HG02973 (cell line): ENCODE results near the gene HOXB2.

Experiments
- ATAC-seq: cut with Tn5 transposase; IDR thresholded peaks from one replicate; pipeline ENCODE4 v1.9.1; 2021; ENCODE audit warnings: moderate library complexity; ENCODE audit not compliant: unreplicated experiment

HOXB2 gene

GRCh38 chr17:48579471-48579759, 34.5 kb upstream of the HOXB2 start:
- no peak for ATAC-seq

- ATAC-seq = no peak
Observed at GRCh38 chr17:48578616-48579470, 33.9 kb upstream of the HOXB2 start.

GRCh38 chr17:48577946-48578615, 33.2 kb upstream of the HOXB2 start, which contains the start of gene HOXB4:
Gene HOXB4 (minus strand): TSS chr17:48578350. CDS start chr17:48578319, 31 bp downstream.
- no peak for ATAC-seq

- no peak for ATAC-seq
Observed at GRCh38 chr17:48577330-48577945, 32.5 kb upstream of the HOXB2 start.

- no peak for ATAC-seq
Observed at GRCh38 chr17:48576479-48577309, 31.8 kb upstream of the HOXB2 start.

GRCh38 chr17:48575673-48576478, 31.0 kb upstream of the HOXB2 start:
- no peak for ATAC-seq

GRCh38 chr17:48575066-48575582, 30.2 kb upstream of the HOXB2 start:
- no peak for ATAC-seq

GRCh38 chr17:48574505-48575065, 29.7 kb upstream of the HOXB2 start:
- no peak for ATAC-seq

GRCh38 chr17:48571826-48572417, 27.0 kb upstream of the HOXB2 start:
- no peak for ATAC-seq

GRCh38 chr17:48571024-48571818, 26.3 kb upstream of the HOXB2 start:
- ATAC-seq = no peak

- no peak for ATAC-seq
Observed at GRCh38 chr17:48570325-48571023, 25.6 kb upstream of the HOXB2 start.

GRCh38 chr17:48569674-48570324, 24.9 kb upstream of the HOXB2 start:
- ATAC-seq = no peak

- ATAC-seq = no peak
Observed at GRCh38 chr17:48569240-48569582, 24.3 kb upstream of the HOXB2 start.

- no peak for ATAC-seq
Observed at GRCh38 chr17:48568499-48569239, 23.8 kb upstream of the HOXB2 start.

- no peak for ATAC-seq
Observed at GRCh38 chr17:48567646-48568354, 22.9 kb upstream of the HOXB2 start.

- no peak for ATAC-seq
Observed at GRCh38 chr17:48567209-48567608, 22.3 kb upstream of the HOXB2 start.
